Osteocyte (in vitro differentiated cells): ENCODE measurements around the gene SNRNP48. TPM values are rescaled to one million over a fixed set of nuclear protein-coding genes. Genes with fewer than 3 reads are reported as not detected.

Experiments
- DNase-seq: peaks from one replicate; pipeline ENCODE4 v3.0.0; 2021; ENCODE audit warnings: mixed read lengths; ENCODE audit not compliant: unreplicated experiment; ENCODE audit errors: extremely low spot score
- H3K27ac Mint-ChIP-seq: one replicate; pipeline ENCODE4 v1.8.0; 2021; ENCODE audit warnings: mild to moderate bottlenecking, mixed read lengths; ENCODE audit not compliant: unreplicated experiment
- H3K27me3 Mint-ChIP-seq: one replicate; pipeline ENCODE4 v1.8.0; 2021; ENCODE audit warnings: mixed read lengths; ENCODE audit not compliant: unreplicated experiment
- H3K36me3 Mint-ChIP-seq: one replicate; pipeline ENCODE4 v1.8.0; 2021; ENCODE audit warnings: mixed read lengths; ENCODE audit not compliant: unreplicated experiment
- H3K4me1 Mint-ChIP-seq: one replicate; pipeline ENCODE4 v1.8.0; 2021; ENCODE audit warnings: mixed read lengths; ENCODE audit not compliant: unreplicated experiment
- H3K4me3 Mint-ChIP-seq: one replicate; pipeline ENCODE4 v1.8.0; 2021; ENCODE audit warnings: mild to moderate bottlenecking, moderate library complexity, mixed read lengths; ENCODE audit not compliant: unreplicated experiment
- H3K9me3 Mint-ChIP-seq: one replicate; pipeline ENCODE4 v1.8.0; 2021; ENCODE audit warnings: mixed read lengths; ENCODE audit not compliant: unreplicated experiment
- total RNA-seq: library from RNA; stranded (reverse); gene quantifications from 2 replicates; pipeline ENCODE4 v1.2.1, GENCODE V29; 2021
- TF ChIP-seq, protein P1 (sequence below): fragments of 200-600 bp; sonication (generic); IDR thresholded peaks from 2 replicates; pipeline ENCODE4 v1.5.0; 2021; ENCODE audit warnings: antibody characterized with exemption, mild to moderate bottlenecking, moderate library complexity

Gene SNRNP48
- total RNA-seq, 1 donor from 2014 or later: 12.1 TPM

DNA sequence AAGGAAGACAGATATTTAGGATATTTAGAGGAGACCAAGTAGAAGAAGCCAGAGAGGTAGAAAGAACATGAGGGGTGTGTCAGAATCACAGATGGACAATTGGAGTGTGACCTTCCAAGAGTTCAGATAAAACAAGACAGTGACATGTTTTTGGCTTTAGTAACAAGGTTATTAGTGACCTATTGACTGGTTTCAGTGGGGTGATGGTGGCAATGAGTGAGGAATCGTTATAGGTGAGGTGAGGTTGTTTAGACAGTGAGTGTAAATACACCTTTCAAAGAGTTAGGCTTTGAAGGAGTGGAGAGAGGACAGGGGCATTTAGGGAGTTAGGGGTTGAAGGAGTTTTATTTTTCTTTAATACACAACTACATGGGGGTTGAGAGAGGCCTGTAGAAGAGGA lies 3.2 kb downstream of the SNRNP48 start:
- TF ChIP-seq, protein P1, sequence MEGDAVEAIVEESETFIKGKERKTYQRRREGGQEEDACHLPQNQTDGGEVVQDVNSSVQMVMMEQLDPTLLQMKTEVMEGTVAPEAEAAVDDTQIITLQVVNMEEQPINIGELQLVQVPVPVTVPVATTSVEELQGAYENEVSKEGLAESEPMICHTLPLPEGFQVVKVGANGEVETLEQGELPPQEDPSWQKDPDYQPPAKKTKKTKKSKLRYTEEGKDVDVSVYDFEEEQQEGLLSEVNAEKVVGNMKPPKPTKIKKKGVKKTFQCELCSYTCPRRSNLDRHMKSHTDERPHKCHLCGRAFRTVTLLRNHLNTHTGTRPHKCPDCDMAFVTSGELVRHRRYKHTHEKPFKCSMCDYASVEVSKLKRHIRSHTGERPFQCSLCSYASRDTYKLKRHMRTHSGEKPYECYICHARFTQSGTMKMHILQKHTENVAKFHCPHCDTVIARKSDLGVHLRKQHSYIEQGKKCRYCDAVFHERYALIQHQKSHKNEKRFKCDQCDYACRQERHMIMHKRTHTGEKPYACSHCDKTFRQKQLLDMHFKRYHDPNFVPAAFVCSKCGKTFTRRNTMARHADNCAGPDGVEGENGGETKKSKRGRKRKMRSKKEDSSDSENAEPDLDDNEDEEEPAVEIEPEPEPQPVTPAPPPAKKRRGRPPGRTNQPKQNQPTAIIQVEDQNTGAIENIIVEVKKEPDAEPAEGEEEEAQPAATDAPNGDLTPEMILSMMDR: no peak
- Mint-ChIP-seq H3K4me1 (peaks cover 41% of the 10 kb centered on the region), H3K27me3 (no peaks in the 10 kb centered on the region), H3K9me3 (no peaks in the 10 kb centered on the region), H3K36me3 (peaks cover 14% of the 10 kb centered on the region), H3K27ac (peak overlapping the region; percentile 1), H3K4me3 (no peak overlapping the region)
- DNase-seq: no peak

GRCh38 chr6:7594579-7595125 lies 4.7 kb downstream of the SNRNP48 start:
- H3K27me3 Mint-ChIP-seq: no peaks in the 10 kb centered on the region
- H3K36me3 Mint-ChIP-seq: peaks cover 26% of the 10 kb centered on the region
- DNase-seq: no peak
- no peak overlapping the region for H3K4me3 Mint-ChIP-seq
- H3K9me3 Mint-ChIP-seq: no peaks in the 10 kb centered on the region
- TF ChIP-seq, protein P1: no peak
- no peak overlapping the region for H3K27ac Mint-ChIP-seq
- H3K4me1 Mint-ChIP-seq: peaks cover 31% of the 10 kb centered on the region

GRCh38 chr6:7604003-7604402 lies 14.0 kb downstream of the SNRNP48 start:
- TF ChIP-seq, protein P1: no peak
- no peak for DNase-seq
- Mint-ChIP-seq H3K36me3 (peaks cover 54% of the 10 kb centered on the region), H3K4me1 (no peaks in the 10 kb centered on the region), H3K27ac (no peak overlapping the region), H3K9me3 (no peaks in the 10 kb centered on the region), H3K4me3 (no peak overlapping the region), H3K27me3 (no peaks in the 10 kb centered on the region)

- Mint-ChIP-seq H3K36me3 (peaks cover 51% of the 10 kb centered on the region), H3K27me3 (no peaks in the 10 kb centered on the region), H3K9me3 (no peaks in the 10 kb centered on the region), H3K27ac (no peak overlapping the region), H3K4me1 (no peaks in the 10 kb centered on the region), H3K4me3 (no peak overlapping the region)
- no peak for DNase-seq
- TF ChIP-seq, protein P1: no peak
Observed at GRCh38 chr6:7604506-7604905, 14.5 kb downstream of the SNRNP48 start.

GRCh38 chr6:7615611-7616383 lies 25.8 kb downstream of the SNRNP48 start:
- no peak overlapping the region for H3K27ac Mint-ChIP-seq

More at GRCh38 chr6:7615611-7616383, 25.8 kb downstream of the SNRNP48 start:
- Mint-ChIP-seq H3K4me3 (no peak overlapping the region), H3K4me1 (peaks cover 20% of the 10 kb centered on the region), H3K27me3 (peaks cover 2% of the 10 kb centered on the region), H3K9me3 (no peaks in the 10 kb centered on the region), H3K36me3 (peaks cover 6% of the 10 kb centered on the region)
- TF ChIP-seq, protein P1: peak; percentile 83
- DNase-seq: no peak
